CD4-positive, alpha-beta T cell treated with Interleukin-10 for 1 hour (primary cell): ENCODE data around the gene DTNBP1.
"Not testable (repeated sequence)": the region's sequence is repeated elsewhere in the genome, so short reads cannot be mapped to it uniquely, and the experiment has no call there.

Experiments used
- DNase-seq: peaks from one replicate; pipeline ENCODE4 v3.0.0-alpha.2; 2020

The DTNBP1 gene

DNA sequence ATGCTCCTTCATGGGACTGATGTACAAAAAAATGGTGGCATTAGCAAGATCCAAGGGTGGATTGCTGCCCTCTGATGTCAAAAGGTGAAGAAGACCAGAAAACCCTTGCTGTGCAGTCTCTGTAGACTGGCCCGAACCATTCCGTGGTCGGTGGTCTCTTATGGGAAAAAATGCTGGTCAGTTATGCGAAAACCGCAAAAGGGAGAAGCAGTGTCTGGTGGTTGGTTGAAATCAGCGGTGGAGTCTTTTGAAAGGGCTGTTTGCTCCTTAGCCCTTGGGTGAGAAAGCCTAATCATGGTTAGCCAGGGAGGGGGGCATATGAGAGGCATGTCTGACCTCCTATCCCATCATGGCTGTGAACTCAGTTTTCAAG lies 108.1 kb downstream of the DTNBP1 start:
- no peak for DNase-seq

GRCh38 chr6:15553736-15554294 lies 109.0 kb downstream of the DTNBP1 start:
- DNase-seq: no peak

GRCh38 chr6:15553031-15553430 lies 109.8 kb downstream of the DTNBP1 start:
- DNase-seq: no peak

DNA sequence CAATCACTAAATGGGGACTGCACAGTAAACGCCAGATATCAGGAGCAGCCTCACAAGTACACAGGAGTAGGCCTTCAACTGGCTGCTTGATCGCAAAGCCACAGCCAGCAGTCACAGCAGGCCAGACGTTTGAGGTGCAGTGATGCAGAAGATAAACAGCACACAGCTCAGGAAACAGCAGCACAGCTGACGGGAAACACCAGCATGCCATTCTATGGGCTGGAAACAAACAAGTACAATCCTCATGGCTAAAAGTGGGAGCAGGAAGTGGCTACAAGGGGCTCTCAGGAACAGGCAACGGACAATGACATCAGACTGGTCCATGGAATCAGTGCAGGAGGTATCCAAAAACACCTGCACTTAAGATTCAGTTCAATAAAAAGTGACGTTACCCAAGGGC lies 111.0 kb downstream of the DTNBP1 start:
- no peak for DNase-seq

DNA sequence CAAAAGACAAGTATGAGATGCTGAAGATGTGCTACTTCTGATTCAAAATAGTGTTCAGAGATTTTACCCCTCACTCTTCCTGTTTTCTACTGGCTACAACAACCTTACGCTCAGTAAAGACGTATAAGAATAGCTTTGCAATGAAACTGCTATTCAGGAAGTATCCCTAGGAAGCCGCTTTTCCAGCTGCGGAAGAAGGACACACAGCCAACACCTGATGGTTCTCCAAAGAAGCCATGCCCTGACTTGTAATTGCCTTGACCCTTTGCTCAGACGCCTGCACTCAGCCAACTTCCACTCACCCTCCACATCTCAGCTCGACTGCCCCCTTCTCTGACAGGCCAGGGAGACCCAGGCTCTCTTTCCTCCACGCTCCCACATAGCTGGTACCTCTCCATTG lies 111.6 kb downstream of the DTNBP1 start:
- DNase-seq: no peak

GRCh38 chr6:15550546-15551123 lies 112.2 kb downstream of the DTNBP1 start:
- DNase-seq: no peak

DNA sequence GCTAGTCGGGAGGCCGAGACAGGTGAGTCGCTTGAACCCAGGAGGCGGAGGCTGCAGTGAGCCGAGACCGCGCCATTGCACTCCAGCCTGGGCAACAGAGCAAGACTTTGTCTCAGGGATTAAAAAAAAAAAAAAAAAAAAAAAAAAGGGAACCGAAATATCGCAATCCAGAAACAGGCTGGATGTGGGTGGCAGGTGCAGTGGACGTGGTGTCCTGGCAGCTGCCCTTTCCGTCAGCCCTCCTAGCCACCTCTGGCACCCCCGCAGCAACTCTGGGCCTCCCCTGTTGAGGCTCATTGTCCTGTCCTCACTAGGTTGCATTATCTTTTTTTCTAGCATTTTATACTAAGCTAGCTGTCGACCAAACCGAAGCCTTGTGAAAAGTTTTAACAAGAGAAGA lies 113.5 kb downstream of the DTNBP1 start:
- DNase-seq: no peak

- DNase-seq: no peak
Observed at GRCh38 chr6:15547400-15547799, 115.4 kb downstream of the DTNBP1 start.

DNA sequence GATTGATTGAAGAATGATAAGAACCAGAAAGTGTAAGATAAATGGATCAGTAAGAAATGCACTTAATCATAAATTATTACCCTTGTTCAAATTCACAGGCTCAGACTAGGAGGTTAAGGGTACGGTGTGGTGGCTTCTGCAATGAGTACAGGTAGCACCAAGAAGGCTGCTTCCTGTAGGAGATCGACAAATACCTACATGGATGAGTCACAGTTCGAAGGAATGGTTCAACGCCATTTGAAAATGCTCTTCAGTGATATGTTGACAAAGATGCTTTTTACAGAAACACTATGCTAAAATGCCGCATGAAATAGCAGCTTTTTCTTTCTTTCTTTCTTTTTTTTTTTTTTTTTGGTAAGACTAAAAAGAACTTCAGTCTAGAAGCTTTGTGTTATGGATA lies 116.2 kb downstream of the DTNBP1 start:
- DNase-seq: no peak

GRCh38 chr6:15544321-15544900 lies 118.4 kb downstream of the DTNBP1 start:
- no peak for DNase-seq

DNA sequence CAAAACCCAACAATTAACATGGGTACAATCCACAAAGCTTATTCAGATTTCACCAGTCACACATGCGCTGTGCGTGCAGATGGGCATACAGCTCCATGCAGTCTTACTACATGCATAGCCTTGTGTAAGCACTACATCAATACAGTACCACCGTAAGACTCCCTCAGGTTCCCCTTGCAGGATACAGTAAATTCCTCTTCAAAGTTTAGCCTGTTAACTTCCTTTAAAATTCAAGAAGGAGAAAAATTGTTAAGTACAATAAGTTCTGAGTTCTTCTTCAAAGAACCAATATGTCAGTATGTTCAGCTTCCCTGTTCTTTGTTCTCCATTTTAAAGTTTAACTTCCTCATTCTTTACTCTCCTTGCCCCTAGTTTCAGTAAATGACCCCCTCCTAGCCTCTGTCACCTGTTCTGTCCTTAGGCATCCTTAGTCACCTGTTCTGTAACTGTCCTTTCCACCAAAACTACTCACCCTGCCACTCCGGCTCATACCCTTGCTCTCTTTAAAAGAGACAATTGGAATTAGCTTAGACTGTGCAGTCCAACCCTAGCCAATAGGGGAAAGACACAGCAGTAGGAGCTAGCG lies 119.4 kb downstream of the DTNBP1 start:
- not testable (repeated sequence) for DNase-seq

DNA sequence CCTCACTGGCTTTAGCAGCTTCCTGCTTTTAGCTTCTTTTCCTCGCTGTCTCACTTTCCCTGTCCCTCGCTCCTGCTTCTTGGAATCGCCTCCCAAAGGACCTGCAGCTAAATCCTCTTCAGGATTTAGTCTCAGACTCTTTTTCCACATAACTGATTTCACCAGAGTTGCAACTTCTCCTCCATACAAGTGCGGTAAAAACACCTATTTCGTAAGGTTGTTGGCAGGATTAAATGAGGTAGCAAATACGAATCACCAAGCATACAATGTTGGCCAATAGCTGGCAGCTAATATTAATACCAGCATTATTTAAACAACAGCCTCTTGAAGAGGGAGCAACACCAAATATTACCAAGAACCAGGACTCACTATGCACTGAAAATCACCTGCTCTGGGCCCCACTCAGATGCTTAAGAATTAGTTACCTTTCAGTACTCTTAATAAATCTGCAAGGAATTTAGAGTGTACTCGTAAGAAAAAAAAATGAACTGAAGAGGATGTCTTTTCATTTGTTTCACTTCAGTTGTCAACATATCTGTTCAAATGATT lies 123.0 kb downstream of the DTNBP1 start:
- no peak for DNase-seq

- DNase-seq: no peak
Observed at GRCh38 chr6:15538766-15539495, 123.9 kb downstream of the DTNBP1 start.

GRCh38 chr6:15538106-15538505 lies 124.7 kb downstream of the DTNBP1 start:
- DNase-seq: no peak

- no peak for DNase-seq
Observed at GRCh38 chr6:15536198-15536955, 126.5 kb downstream of the DTNBP1 start.

DNA sequence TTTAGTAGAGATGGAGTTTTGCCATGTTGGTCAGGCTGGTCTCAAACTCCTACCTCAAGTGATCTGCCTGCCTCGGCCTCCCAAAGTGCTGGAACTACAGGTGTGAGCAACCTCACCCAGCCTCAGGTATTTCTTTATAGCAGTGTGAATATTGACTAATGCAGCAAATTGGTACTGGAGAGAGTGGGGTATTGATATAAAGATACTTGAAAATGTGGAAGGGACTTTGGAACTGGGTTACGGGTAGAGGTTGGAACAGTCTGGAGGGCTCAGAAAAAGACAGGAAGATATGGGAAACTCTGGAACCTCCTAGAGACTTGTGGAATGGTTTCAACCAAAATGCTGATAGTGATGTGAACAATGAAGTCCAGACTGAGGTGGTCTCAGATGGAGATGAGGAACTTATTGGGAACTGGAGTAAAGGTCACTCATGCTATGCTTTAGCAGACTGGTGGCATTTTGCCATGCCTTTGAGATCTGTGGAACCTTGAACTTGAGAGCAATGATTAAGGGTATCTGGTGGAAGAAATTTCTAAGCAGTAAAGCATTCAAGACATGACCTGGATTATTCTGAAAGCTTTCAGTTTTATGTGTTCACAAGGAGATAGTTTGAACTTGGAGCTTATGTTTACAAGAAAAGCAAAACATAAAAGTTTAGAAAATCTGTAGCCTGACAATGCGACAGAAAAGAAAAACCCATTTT lies 127.2 kb downstream of the DTNBP1 start:
- no peak for DNase-seq

GRCh38 chr6:15534974-15535373 lies 127.9 kb downstream of the DTNBP1 start:
- peak; percentile 4 for DNase-seq

GRCh38 chr6:15533379-15534026 lies 129.3 kb downstream of the DTNBP1 start:
- no peak for DNase-seq

GRCh38 chr6:15531973-15532372 lies 130.9 kb downstream of the DTNBP1 start:
- no peak for DNase-seq

- no peak for DNase-seq
Observed at GRCh38 chr6:15530411-15530810, 132.4 kb downstream of the DTNBP1 start.

- no peak for DNase-seq
Observed at GRCh38 chr6:15528870-15529269, 134.0 kb downstream of the DTNBP1 start.
